Measurements from ENCODE around the gene POU4F1.

The POU4F1 gene

DNA sequence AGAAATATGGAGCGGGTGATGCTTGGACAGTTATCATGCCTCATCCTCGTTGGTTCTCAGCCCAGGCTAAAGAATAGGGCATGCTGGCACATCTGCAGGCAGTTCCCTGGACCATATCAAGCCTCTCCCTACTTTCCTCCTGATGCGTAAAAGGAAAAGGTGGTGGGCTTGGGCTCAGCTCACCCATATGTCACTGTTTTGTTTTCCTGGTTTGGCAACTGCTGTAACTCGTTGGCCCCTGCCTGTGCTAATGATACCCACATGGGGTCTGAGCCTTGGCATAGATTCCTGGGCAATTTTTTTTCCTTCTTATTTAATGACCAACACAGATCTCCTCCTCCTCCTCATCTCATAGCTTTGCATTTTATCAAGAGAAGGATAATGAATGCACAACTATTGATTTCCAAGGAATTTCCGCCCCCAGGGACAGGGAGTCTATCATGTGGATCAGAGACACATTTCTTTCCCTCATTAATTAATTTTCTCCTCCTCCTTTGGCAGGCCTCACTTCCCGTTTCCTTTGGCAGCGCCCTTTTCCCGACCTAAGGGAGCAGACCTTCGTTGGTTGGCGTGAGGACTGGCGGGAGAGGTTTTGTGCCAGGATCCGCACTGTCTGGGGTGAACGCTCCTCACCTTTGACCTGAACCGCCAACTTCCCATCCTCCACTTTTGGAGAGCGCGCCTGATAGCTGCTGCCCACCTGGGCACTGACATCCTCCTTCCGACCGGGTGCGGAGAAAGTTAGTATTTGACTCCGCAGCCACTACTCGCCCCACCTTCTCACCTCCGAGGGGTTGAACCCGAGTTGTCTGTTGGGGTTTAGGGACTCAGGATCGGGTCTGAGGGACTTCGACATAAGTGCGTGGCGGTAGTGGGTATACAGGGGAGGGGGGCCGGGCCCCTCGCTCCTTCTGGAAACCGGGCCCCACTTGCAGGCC lies 3.4 kb upstream of the POU4F1 start:
- no peak for DNase-seq

DNA sequence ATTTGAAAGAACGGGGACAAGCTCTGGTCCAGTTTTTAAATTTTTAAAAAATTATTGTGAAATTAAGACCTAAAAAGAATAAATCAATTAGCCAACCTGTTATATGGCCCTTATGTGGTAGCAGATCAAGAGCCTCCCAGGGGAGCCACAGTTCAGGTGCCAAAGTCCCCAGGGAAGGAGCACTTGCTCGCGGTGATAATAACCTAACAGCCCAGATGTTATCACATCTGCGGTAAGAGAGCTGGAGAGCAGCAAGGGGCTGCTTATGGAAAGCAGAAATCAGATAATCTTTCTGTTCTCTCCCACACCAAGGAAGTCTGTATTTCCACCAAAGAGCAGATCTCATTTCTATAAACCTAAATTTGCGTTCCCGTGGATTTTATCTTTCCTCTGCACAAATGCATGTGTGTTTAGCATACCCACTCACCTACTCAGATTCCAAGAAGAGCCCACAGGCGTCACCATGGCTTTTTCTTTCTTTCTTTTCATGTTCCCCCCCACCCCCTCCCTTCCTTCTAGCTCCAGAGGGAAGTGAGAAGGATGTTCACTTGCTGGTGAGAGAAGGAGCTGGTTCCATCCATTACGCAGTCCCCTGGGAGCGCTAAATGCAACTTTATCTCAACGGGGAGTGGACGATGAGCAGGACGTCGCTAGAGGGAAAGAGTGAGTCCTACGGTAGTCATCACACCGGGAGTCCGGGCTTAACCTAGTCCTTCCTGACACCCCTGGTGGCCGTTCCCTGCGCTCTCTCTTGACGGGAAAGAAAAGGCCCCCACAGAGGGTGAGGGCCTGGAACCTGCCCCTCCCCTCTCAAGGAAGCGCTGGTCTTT lies 1.6 kb upstream of the POU4F1 start:
- no peak for DNase-seq

DNA sequence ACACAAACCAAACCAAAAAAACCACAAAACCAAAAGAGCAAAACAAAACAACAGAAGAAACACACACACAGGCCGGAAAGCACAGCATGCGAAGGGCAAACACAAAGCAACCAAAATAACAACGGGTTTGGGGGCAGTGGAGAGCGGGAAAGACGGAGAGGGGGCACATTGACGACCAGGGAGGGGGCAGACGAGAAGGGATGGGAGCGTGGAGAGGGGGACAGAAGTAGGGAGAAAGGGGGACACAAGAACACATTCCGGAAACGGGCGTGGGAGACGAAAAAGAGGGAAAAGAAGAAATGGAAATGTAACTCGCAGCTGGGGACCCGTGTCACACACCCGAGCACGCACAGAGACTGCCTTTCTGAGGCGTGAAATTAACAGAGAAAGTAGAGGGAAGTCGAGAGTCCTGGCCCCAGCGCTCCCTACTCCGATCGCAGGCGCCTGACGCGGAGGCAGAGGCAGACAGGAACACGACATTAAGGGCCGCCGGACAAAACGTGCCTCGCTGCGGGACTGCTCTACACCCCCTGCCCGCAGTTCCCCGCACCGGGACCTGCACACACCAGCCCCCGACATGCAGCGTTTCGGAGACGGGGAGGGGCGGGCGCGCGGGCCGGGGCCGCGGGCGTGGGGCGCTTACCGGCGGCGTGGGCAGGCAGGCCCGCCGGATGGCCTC lies 652 bp downstream of the POU4F1 start:
- DNase-seq: no peak

DNA sequence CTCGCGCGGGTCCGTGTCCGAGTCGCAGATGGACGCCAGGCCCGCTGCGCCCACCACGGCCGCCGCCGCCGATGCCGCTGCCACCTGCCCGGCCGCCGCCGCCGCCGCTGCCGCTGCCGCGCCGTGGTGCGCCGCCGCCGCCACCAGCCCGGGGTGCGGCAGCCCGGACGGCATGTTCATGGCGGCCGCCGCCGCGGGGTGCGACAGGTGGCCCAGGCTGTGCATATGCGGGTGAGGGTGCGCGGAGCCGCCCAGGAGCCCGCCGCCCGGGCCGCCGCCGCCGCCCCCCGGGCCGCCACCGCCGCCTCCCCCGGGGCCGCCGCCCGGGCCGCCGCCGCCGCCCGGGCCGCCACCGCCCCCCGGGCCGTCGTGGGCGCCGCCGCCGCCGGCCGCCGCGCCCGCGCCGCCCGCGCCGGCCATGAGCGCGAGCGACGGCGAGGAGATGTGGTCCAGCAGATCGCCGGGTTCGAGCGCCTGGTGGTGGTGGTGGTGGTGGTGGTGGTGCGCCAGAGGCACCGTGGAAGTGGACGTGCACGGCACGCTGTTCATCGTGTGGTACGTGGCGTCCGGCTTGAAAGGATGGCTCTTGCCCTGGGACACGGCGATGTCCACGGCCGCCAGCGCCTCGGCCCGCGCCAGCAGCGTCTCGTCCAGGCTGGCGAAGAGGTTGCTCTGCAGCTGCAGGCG lies 1.3 kb downstream of the POU4F1 start:
- DNase-seq: no peak

DNA sequence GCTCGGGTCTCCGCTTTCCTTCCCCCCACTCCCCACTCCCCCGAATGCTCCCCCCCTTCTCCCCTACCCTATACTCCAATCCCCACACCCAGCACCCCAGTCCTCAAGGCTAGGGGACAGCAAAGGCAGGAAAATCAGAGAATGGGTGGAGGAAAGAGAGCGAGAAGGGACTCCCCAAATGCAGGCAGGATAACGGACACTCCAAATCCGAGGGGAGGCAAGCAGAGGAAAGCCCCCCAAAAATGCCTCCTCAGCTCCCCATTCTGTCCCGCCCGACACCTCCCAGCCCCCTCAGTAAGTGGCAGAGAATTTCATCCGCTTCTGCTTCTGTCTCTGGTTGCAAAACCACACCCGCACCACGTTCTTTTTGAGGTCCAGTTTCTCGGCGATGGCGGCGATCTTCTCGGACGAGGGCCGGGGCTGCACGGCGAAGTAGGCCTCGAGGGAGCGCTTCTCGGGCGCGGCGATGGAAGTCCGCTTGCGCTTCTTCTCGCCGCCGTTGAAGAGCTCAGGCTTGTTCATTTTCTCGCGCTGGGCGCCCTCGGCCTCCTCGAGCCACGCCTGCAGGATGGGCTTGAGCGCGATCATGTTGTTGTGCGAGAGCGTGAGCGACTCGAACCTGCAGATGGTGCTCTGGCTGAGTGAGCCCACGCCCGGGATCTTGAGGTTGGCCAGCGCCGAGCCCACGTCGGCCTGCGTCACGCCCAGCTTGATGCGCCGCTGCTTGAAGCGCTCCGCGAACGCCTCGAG lies 2.1 kb downstream of the POU4F1 start:
- DNase-seq: no peak

DNA sequence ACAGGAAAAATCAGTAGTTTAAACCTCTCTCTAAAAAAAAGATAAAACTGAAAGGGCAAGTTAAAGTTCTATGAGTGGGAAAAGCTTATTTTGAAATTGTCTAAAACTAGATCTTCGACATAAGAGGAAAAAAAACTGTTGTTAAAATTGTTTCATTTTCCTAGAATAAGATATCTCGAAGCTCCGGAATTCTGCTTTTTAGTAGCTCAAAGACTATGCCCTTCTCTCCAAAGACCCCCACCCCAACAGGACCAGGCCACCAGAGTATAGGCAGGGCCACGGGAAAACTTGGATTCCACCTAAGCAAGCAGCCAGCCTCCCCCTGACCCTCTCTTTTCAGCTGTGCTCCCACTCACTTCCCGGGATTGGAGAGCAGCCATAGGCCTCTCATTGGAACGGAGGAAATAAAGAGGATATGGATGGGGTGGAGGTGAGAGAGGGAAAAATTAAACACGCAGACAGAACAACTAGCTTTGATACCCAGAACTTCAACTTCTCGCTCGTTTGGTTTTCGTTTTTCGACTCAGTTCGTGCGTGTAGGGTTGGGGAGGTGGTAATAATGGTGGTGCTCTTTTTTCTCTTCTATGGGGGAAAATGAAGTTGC lies 3.0 kb downstream of the POU4F1 start:
- DNase-seq: no peak

DNA sequence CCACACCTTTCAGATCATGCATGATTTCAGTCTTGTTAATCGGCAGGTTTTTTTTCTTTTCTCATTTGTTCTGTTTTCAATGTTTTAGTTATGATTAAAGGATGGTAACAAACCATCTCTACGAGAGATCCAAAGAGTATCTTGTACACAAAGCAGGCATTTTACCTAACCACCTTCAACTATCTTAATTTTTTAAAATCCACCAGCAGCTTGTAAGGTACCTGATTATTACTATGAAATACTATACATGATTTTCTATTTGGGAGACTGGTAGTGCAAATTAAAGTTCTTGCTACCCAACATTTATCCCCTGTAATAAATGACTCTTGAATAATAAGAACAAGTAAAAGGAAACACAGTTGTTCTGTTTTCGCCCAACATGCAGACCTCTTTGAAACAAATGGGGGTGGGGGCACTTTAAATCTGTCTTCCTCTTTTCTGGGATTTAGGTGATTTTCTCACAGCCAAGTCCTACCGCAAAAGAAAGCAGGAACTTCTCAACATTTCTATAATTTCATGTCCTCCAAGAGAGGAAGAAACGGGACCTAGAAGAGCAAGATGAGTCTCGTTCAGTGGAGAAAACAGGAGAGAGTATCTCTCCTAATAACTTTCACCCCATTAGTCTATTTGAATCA lies 3.6 kb downstream of the POU4F1 start:
- no peak for DNase-seq

DNA sequence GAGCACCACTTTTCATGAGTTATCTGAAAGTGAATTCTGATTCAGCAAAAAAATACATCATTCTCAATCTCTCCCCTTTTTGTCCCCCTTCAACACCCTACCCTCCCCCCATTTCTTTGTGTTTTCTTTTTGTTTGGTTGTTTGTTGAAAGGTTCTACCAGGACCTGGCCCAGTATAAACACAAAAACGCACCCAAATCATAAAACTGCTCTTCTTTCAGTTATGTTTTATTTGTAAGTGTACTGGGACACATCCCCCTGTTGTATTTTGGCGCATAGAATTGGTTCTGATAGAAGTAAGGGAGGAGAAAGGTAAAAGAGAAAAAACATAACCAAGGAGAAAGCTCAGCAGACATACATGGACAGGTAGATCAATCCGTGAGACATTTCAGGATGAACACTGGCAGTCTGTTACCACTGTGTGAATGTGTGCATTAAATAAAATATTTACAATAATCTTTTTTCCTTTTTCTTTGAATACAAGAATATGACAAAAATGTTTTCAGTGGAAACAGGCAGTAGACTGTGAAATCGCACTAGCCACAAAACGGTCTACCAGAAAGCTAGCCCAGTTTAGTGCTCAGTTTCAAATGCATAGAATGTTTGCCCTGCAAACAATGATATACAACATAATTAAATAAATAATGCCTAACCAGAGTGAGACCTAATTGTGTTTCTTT lies 4.2 kb downstream of the POU4F1 start:
- no peak for DNase-seq

DNA sequence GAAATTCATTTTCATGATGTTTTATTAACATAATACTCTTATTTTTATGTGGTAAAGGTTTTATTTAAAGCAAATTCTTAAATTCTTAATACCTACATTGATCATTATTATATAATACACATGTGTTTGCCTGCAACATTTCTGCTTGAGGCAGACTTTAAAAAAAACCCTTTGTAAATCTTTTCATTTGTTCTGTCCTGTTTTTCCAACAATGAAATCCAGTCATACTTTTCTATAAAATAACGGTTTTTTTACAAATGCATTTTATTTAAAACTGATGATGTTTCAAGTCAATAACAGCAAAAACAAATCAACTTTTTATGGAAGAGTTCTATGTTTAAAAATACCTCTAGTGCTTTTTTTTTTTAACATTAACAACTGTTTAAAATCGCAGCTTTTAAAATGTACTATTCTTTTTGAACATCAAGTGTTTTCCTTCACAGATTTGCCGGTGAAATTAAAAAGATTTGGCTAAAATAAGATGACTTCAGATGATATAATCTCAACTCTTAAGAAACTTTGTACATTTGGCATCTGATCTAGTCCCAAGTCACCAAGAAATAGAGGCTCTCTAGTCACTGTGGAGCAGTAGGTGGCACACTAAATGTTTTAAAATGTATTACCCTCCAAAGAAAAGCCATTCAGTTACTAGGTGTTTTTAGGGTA lies 5.1 kb downstream of the POU4F1 start:
- no peak for DNase-seq

DNA sequence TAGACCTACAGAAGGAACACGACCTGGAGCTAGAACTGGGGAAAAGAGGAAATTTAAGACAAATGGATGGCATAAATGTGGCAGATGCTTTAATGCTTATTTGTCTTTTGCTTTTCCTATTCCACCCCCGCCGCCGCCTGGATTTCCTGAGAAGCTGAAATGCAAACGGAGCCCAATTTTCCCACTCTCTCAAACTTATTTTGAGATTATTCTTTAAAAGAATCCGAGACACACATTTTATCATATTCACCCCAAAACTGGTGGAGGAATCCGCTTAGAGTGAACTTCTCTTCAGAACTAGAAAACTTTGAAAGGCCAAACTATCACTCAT lies 5.8 kb downstream of the POU4F1 start:
- DNase-seq: no peak

DNA sequence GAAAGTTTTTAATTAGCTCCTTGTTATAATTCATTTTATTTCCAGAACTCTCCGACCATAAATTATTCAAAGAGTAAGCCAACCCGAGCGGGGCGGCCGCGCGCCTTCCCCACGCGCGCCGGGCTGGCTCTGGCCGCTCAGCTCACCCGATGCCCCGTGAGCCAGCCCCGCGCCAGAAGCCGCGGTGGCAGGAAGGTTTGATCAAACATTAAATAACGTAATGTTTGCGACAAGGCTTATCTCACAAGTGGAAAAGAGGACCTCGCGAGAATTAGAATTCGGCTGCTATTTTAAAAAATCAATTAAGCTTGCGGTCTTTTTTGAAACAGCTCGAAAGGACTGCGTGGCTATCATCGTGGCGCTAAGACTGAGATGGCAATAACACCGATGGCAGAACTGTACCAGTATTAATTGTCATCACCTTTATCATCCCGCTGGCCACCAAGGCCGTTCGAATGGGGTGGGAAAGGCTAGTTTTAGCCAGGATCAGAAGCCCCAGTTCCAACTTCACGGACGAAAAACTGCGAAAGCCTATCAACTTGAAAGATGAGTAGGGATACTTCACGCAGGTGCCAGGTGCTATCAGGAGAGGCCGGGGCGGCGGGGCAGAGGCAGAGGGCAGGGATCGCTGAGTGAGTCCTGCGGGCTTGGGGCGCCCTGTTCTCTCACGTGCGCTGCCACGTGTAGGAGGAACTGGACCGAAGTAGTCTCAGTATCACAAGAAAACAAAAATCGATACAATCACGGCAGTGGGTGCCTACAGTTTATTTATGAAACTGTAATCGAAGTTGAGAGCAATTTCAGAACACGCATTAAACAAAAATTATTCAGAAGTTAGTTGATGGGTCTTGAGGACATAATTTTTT lies 6.4 kb downstream of the POU4F1 start:
- DNase-seq: no peak

DNA sequence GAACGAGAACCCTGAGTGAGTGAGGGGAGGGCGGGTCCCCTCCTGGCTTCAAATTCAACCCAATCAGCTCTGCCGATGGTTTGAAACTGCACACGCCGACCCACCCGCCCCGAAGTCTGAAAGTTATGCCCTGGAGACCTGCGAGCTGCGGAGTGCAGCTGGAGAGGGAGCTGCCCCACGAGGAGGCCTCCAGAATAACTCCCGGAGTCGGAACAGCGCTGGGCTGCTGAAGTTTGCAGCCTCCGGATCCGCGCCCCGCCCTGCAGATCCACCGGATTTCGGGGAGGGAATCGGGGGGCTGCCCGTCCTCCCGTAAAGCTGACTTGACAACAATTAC lies 7.0 kb downstream of the POU4F1 start:
- DNase-seq: no peak

DNA sequence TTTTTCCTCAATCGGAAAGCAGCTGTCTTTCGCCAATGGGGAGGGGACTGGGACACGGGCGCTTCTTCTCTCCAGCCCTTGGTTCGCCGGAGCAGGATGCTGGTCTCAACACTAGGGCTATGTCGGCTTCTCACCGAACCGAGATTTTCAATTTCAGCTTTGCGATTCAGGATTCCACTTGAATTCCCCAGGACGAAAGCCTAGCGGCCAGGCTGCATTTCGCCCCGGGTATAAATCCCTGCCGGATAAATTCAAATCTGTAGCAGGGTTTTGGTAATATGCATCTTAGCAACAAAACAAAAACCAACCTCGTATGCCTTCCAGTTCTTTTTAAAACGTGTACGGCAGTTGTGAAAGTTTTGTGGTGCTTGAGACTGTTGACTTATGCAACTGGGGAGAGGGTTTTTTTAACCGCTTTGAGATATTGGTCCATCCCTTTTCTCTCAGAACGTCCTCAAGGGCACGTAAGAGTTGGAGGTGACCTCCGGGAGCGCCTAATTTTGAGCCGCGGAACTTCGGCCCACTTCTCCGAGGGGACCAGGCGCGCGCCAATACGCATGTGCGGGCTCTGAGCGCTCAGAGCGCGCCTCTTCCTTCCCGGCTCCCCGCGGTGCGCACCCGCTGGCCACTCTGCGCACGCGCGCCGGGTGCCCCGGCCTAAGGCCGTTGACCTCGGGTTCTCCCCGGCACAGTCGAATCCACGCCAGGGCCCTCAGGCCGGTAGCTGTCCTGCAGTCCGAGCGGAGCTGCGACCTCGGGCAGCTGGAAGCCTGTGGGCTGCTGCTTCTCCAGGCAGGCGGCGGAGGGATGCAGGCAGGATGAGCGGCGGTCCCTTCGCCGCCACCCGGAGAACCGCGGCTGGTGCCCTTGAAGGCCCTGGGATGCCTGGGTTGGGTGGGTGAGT lies 7.6 kb downstream of the POU4F1 start:
- no peak for DNase-seq

DNA sequence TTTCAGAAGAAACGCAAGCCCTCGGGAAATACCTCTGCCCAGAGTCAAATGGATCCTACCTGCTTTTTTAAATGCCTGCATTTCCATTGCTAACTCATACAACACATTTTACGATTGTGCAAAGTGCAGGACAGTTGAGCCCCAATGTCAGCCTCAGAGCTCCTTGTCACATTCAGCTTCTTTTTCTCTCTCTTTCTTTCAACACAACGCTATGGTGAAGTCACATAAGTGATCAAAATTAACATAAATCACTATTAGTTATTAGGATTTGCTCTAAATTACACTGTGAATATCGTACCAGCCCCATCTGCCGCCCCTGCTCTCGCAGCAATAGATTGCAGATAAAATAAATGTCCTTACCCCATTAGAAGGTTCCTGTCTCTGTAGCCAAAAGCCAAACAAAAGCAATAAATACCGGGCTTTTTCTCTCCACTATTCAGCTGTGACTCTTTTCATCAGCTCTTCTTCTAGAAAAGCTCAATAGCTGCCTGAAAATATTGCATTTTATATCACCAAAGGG lies 8.8 kb downstream of the POU4F1 start:
- DNase-seq: no peak

DNA sequence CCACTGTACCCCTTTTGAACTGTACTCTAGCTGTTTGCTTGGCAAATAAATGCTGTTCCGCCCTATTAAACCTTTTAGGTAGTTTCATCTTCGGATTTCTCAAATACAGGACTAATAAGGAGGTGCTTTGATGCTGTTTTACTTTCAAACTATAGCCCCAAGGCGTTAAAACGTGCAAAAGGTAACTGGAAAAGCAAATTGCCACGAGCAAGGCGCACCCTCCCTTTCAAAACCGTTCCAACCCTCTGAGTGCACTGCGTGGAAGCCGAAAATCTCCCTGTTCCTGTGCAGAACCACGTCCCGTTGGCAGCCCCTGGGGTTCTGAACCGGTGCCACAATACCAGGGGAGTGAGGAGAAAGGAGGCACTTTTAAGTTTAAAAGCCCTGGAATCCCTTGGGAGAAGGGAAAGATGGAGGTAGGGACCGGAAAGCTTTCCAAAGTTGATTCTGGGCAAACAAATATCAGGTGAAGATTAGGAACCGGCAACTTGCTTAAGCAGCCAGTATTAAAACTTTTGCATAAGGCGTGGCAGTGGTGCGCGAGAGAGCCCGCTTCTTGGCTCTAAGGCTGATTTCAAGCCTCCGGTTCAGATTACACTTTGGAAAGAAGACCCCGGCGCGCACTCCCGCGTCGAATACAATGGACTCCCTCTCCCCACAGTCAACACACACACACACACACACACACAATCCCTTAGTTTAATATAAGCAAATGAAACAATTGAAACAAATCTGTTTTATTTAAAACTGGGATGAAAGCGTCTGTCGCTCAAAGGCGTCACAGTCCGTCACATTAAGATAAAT lies 9.5 kb downstream of the POU4F1 start:
- no peak for DNase-seq

DNA sequence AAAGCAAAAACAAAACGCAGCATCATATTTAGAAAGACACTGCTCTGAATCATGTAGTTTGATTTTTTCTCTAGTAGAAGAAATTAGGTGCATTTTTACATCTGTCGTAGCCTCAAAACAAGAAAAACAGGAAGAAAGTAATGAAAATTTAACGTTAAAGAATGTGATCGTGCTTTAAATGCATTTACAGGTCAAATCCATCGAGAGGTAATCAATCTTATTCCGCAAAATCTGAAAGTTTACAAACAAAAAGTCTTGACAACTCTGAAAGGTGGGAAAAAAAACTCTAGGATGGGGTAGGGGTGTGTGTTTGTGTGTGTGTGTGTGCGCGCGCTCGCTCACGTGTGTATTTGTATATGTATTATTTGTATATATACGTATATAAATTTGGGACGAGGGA lies 10.2 kb downstream of the POU4F1 start:
- no peak for DNase-seq

DNA sequence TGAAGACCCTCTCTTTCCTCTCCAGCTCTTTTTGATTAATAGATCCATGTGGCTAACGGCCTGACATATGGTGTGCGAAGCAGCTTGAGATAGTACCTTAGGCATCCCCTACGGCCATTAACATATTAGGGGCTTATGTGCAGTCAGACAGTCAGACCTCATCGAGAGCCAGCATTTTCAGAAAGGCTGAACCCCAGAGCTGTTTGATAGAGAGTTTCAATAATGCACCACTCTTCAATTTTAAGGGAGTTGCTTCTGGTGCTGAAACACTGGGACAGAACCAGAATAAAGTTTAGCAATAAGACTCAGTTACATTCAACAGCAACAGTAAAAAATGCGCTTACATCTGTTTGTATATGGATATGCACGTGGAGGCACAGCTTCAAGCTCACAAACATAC lies 10.8 kb downstream of the POU4F1 start:
- DNase-seq: no peak
